Measurements from ENCODE around the gene PCID2.

GRCh38 chr13:113149711-113150549 lies 58.5 kb downstream of the PCID2 start:
- TF ChIP-seq CTCF (IDR thresholded peaks at IDR 0.05) (no peak), POLR2A (IDR thresholded peaks at IDR 0.05) (no peak), EP300 (IDR thresholded peaks at IDR 0.05) (no peak)

Measured in stomach (tissue), 4 donors.